Endothelial cell of umbilical vein (primary cell): ENCODE data around the gene DBNDD2. TPM values are rescaled to one million over a fixed set of nuclear protein-coding genes. Genes with fewer than 3 reads are reported as not detected.

Source experiments
- BruUV-seq: library from RNA; stranded (reverse); fragments of 400-500 nt; replicated peaks from 2 replicates; lab custom pipeline; 2021; lab: Mats Ljungman, UMichigan
- CTCF ChIA-PET: fragments of 300-600, 350-600 bp; sonication (Branson Sonifier 250); formaldehyde crosslinking; loops from one replicate; lab custom pipeline; 2021; ENCODE audit warnings: antibody characterized with exemption, inconsistent platforms; lab: Charles Lee
- POLR2A ChIA-PET: fragments of 300-600, 350-600 bp; sonication (Branson Sonifier 250); formaldehyde crosslinking; loops from one replicate; lab custom pipeline; 2021; ENCODE audit warnings: antibody characterized with exemption, inconsistent platforms; lab: Charles Lee
- DNase-seq: peaks from one replicate; pipeline ENCODE4 v3.0.0-alpha.2; 2011; ENCODE audit warnings: low read depth, low spot score
- FAIRE-seq: peaks from 2 replicates; lab custom pipeline; 2011; peaks lifted over from hg19 to GRCh38; lab: Jason Lieb, UNC
- H2AFZ ChIP-seq: 2 replicates; pipeline ENCODE4 v1.6.0; 2012; ENCODE audit warnings: low read depth, low read length, control low read depth, inconsistent platforms
- H3K27ac ChIP-seq: 2 replicates; pipeline ENCODE4 v1.5.1; 2011; ENCODE audit warnings: low read depth, mild to moderate bottlenecking, control low read depth, low read length, moderate library complexity; ENCODE audit not compliant: insufficient read depth
- H3K27me3 ChIP-seq, 2 experiments: 2 replicates each; pipeline versions ENCODE4 v1.6.0 to v1.6.1; 2011; ENCODE audit warnings: low read length in 2 of 2, mixed read lengths in 1 of 2; ENCODE audit not compliant: control insufficient read depth in 2 of 2, insufficient read depth in 2 of 2
- H3K36me3 ChIP-seq, 2 experiments: 2 replicates in 1 of 2; 3 replicates in 1 of 2; pipeline ENCODE4 v1.5.1; 2011; ENCODE audit warnings: low read length in 2 of 2, mild to moderate bottlenecking in 1 of 2, moderate library complexity in 1 of 2; ENCODE audit not compliant: control insufficient read depth in 2 of 2, insufficient read depth in 2 of 2; ENCODE audit errors: extremely low read depth in 1 of 2
- H3K4me1 ChIP-seq: 3 replicates; pipeline ENCODE4 v1.5.1; 2011; ENCODE audit warnings: mild to moderate bottlenecking, low read length; ENCODE audit not compliant: control insufficient read depth, insufficient read depth; ENCODE audit errors: extremely low read depth
- H3K4me2 ChIP-seq: 2 replicates; pipeline ENCODE4 v1.6.1; 2011; ENCODE audit warnings: low read length, control low read depth, mixed read lengths; ENCODE audit not compliant: insufficient read depth
- H3K4me3 ChIP-seq, 3 experiments: fragments of 200-600 bp in 1 of 3; sonication (generic), shearing (Covaris generic) in 1 of 3; replicated peaks in 1 of 3; 2 replicates each; pipeline ENCODE4 v1.5.1; 2011 to 2016; ENCODE audit warnings: control low read depth in 3 of 3, low read length in 3 of 3, mild to moderate bottlenecking in 2 of 3, inconsistent platforms in 1 of 3, low read depth in 1 of 3, moderate library complexity in 1 of 3; ENCODE audit not compliant: insufficient read depth in 1 of 3
- H3K79me2 ChIP-seq: 2 replicates; pipeline ENCODE4 v1.6.0; 2012; ENCODE audit warnings: low read length, inconsistent platforms; ENCODE audit not compliant: control insufficient read depth, insufficient read depth
- H3K9ac ChIP-seq: replicated peaks from 2 replicates; pipeline ENCODE3; 2011; ENCODE audit warnings: low read length, control low read depth; ENCODE audit not compliant: insufficient read depth; ENCODE audit errors: extremely low read depth
- H3K9me1 ChIP-seq: replicated peaks from 3 replicates; pipeline ENCODE4 v1.6.0; 2011; ENCODE audit warnings: mild to moderate bottlenecking, low read length; ENCODE audit not compliant: control insufficient read depth, insufficient read depth; ENCODE audit errors: extremely low read depth
- H3K9me3 ChIP-seq: replicated peaks from 2 replicates; pipeline ENCODE4 v1.5.1; 2012; ENCODE audit warnings: low read length, inconsistent platforms; ENCODE audit not compliant: control insufficient read depth, insufficient read depth
- H4K20me1 ChIP-seq: replicated peaks from 2 replicates; pipeline ENCODE3; 2011; ENCODE audit warnings: mild to moderate bottlenecking, low read length; ENCODE audit not compliant: control insufficient read depth, insufficient read depth; ENCODE audit errors: extremely low read depth
- CTCF ChIP-seq, 2 donors: IDR thresholded peaks; 1 replicate in 1 of 2; 2 replicates in 1 of 2; pipeline ENCODE4 v1.5.1; 2011; ENCODE audit warnings: low read length in 2 of 2, mild to moderate bottlenecking in 2 of 2, moderate library complexity in 2 of 2, control low read depth in 1 of 2, inconsistent platforms in 1 of 2, low read depth in 1 of 2; ENCODE audit not compliant: insufficient read depth in 1 of 2; ENCODE audit errors: extremely low read depth in 1 of 2
- EZH2 ChIP-seq: IDR thresholded peaks from 2 replicates; pipeline ENCODE4 v1.6.1; 2012; ENCODE audit warnings: borderline replicate concordance, low read depth, mild to moderate bottlenecking, moderate library complexity, low read length, inconsistent platforms; ENCODE audit not compliant: severe bottlenecking
- FOS ChIP-seq: IDR thresholded peaks from 2 replicates; pipeline ENCODE4 v1.6.1; 2011; ENCODE audit warnings: mild to moderate bottlenecking, low read length, moderate library complexity, borderline replicate concordance; ENCODE audit not compliant: insufficient read depth
- GATA2 ChIP-seq: IDR thresholded peaks from 2 replicates; pipeline ENCODE4 v1.7.0; 2011; ENCODE audit warnings: low read depth, mild to moderate bottlenecking, moderate library complexity, mixed read lengths, low read length; ENCODE audit not compliant: insufficient read length, insufficient read depth
- JUN ChIP-seq: IDR thresholded peaks from 2 replicates; pipeline ENCODE4 v1.6.1; 2011; ENCODE audit warnings: borderline replicate concordance, low read depth; ENCODE audit not compliant: insufficient read length, insufficient read depth
- MYC ChIP-seq: IDR thresholded peaks from one replicate; pipeline ENCODE4 v1.6.1; 2011; ENCODE audit warnings: mild to moderate bottlenecking, low read depth, low read length
- POLR2A ChIP-seq: IDR thresholded peaks from 2 replicates; pipeline ENCODE4 v1.6.1; 2012; ENCODE audit warnings: low read depth, mild to moderate bottlenecking, control low read depth, low read length
- POLR2AphosphoS5 ChIP-seq: IDR thresholded peaks from 2 replicates; pipeline ENCODE4 v1.6.1; 2012; ENCODE audit warnings: low read depth, mild to moderate bottlenecking, control low read depth, low read length, moderate library complexity; ENCODE audit not compliant: insufficient read depth
- dilution Hi-C: fragments of 300-500 bp; cut with MboI; formaldehyde crosslinking; loops from one replicate; pipeline ENCODE4 v1.15.0; 2019; ENCODE audit warnings: low sequenced_read_pairs; ENCODE audit not compliant: extremely low pct_ligation_motif_present
- intact Hi-C: fragments of 100-400 bp; cut with micrococcal nuclease; formaldehyde crosslinking; loops from one replicate; pipeline ENCODE4 v1.10.0; 2022
- polyA plus RNA-seq, 4 experiments: library from polyadenylated mRNA; depleted of rRNA in 3 of 4; stranded (reverse) in 3 of 4; unstranded in 1 of 4; fragments of >200 nt; gene quantifications; 2 replicates each; pipeline versions ENCODE4 v1.2.1 to v1.2.3, GENCODE V29; 2011 to 2012; ENCODE audit warnings: missing spikeins in 1 of 4
- total RNA-seq: library from RNA; stranded (reverse); gene quantifications from 2 replicates; pipeline ENCODE4 v1.2.3, GENCODE V29; 2021
- TF ChIP-seq, protein P1 (sequence below): IDR thresholded peaks from 2 replicates; pipeline ENCODE4 v1.6.1; 2011; ENCODE audit not compliant: insufficient read depth, insufficient read length

Gene DBNDD2
- total and polyA plus RNA-seq, 2 donors (not counting 3 experiments of a cell fraction or from before 2014, with no cell fraction given): 15.6 to 27.9 TPM

DNA sequence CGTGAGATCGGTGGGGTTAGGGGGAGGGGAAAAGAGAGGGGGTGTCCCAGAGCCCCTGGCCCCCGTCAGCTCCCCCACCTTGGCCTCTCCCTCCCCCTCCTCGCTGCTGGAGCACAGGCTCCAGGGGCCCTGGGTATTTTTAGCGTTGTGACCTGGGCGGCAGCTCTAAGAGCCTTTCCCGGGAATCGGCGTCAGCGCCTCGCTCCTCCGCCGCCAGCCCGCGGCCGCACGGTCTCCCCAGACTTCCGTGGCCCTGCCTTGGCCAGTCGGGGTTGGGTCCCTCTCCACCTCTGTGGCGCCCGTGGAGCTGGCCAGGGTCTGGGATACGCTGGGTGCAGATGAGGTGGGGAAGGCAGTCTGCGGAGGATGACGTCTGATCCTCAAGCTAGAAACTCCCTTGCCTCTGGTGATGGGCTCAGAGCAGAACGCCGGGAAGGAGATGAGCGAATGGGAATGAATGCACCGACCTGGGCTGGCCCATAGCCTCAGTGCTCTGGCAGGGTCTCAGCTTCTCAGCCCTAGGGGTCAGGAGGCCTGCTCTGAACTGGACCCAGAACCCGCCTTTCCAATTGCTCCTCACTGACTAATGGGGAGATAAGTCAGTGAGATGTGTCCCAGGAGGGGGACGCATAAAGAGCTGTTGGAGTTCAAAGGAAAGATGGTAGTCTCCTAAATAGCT is 883 bp upstream of the DBNDD2 start:
- no peaks in the 10 kb centered on the region for H4K20me1 ChIP-seq
- H3K9me1 ChIP-seq: no peaks in the 10 kb centered on the region
- ChIA-PET CTCF (interaction anchor here (0.8 to 3.6 kb wide), 12 partner anchors 8 to 96 kb away, joined by 3 to 32 read pairs (median 4); partner anchors contain the start of genes PIGT and SYS1), POLR2A (interaction anchor here (0.6 to 1.5 kb wide), 3 partner anchors 9 to 45 kb away, joined by 3 to 5 read pairs (median 3); partner anchors contain the start of gene PIGT)
- H3K4me2 ChIP-seq: peak overlapping the region; percentile 74
- BruUV-seq: no TSS peak
- peaks cover 3% of the 10 kb centered on the region for H3K4me1 ChIP-seq
- H3K36me3 ChIP-seq: peaks cover 0 to 3% of the 10 kb centered on the region in 2 experiments
- no peak overlapping the region for H3K27ac ChIP-seq
- H3K9me3 ChIP-seq: no peaks in the 10 kb centered on the region
- peak overlapping the region; percentile 39 for H3K9ac ChIP-seq
- intact Hi-C loops (no loop called here), dilution Hi-C loops (no loop called here)
- H3K4me3 ChIP-seq: peak overlapping the region; percentile 7 to 85 (median 36)
- TF ChIP-seq POLR2AphosphoS5 (no peak), EZH2 (no peak), GATA2 (no peak), POLR2A (no peak), MYC (no peak), FOS (no peak), CTCF (IDR thresholded peaks at IDR 0.05; ENCODE audit: extremely low read depth in 1 of 2, insufficient read depth in 1 of 2, low read depth in 1 of 2, low read length in 2 of 2) (no peak), JUN (no peak)
- TF ChIP-seq, protein P1, sequence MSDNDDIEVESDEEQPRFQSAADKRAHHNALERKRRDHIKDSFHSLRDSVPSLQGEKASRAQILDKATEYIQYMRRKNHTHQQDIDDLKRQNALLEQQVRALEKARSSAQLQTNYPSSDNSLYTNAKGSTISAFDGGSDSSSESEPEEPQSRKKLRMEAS: no peak
- peak; percentile 24 for DNase-seq
- peaks cover 6% of the 10 kb centered on the region in 2 experiments for H3K27me3 ChIP-seq
- no peaks in the 10 kb centered on the region for H3K79me2 ChIP-seq
- peak; percentile 50 for FAIRE-seq
- peak overlapping the region; percentile 83 for H2AFZ ChIP-seq
